GM18505 (cell line): ENCODE measurements around the gene NEURL1.
"Not testable (repeated sequence)": the region's sequence is repeated elsewhere in the genome, so short reads cannot be mapped to it uniquely, and the experiment has no call there.

Experiments
- ATAC-seq: cut with Tn5 transposase; IDR thresholded peaks from one replicate; pipeline ENCODE4 v1.9.1; 2021; ENCODE audit not compliant: unreplicated experiment
- POLR2A ChIP-seq: IDR thresholded peaks from 4 replicates; pipeline ENCODE4 v1.6.1; 2011; ENCODE audit warnings: borderline replicate concordance; ENCODE audit not compliant: insufficient read depth, insufficient read length; ENCODE audit errors: extremely low read depth

NEURL1 gene

GRCh38 chr10:103619424-103620351 lies 126.2 kb downstream of the NEURL1 start:
- no peak for TF ChIP-seq POLR2A
- ATAC-seq = no peak

DNA sequence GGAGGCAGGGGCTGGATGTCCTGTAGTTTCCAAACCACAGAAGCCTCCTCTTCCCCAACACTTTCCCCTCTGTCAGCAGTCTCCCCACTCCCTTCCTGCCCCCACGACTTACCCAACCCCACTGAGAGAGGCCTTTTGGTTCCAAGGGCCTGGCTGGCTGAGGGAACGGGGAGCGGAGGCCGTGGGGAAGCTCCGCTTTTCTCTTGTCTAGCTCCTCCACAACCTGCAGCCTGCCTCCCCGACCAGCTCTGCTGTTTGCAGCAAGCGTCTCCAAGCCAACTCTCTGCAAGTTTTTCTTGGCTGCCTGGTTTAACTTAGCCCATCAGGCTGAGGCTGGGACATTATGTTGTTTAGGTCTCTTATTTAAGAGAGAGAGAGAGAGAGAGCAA lies 126.8 kb downstream of the NEURL1 start:
- TF ChIP-seq POLR2A = no peak
- ATAC-seq = no peak

DNA sequence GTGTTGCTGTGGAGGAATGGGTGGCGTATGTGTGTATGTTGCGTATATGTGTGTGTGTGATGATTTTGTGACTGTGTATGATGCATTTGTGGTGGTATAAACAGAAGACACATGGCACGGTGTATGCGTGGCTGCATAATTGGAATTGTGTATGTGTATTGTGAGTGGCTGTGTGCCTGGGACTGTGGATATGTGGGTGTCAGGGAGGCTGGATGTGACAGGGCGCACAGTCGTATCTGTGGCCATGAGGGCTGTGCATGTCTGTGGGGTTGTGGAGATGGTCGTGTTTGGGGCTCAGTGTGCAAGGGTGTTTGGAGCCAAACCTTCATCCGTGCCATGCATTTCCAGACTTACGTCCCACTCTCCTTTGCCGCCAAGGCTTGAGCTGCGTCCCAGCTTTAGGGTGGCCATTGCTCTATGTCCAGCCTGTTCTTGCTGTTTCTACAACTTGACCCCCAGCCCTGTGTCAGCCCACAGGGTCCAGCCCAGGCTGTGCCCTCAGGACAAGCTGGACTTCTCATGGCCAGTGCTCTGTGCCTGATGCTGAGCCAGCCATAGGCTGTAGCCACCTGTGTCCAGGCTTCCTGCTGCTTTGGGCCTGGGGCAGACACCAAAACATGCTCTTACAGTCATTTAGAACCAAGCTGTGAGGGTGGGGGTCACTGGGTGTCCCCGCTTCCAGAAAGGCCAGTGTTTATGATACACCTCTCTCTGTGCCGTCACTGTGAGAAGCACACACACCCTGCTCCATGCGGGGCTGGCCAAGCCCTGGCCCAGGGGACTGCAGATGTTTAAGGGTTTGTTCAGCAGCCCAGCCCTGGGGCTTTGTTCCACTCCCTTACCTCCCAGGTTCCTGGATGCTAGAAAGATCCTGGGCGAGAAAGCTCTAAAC lies 127.6 kb downstream of the NEURL1 start:
- ATAC-seq = no peak
- no peak for TF ChIP-seq POLR2A

DNA sequence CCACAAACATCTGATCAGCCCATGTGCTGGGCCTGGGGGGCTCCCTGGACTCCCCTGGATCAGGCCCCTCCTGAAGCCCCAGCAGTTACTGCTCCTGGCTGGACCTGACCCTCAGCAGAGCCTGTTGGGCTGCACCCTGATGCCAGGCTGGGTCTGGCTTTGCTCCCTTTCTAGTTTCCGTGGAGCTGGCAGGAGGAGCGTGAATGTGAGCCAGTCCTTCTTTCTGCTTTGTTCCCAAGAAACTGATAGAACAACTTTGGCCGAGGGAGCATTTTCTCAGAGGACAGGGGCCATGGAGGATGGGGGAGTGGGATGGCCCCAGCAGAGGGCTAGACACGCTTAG lies 128.2 kb downstream of the NEURL1 start:
- TF ChIP-seq POLR2A = no peak
- no peak for ATAC-seq

DNA sequence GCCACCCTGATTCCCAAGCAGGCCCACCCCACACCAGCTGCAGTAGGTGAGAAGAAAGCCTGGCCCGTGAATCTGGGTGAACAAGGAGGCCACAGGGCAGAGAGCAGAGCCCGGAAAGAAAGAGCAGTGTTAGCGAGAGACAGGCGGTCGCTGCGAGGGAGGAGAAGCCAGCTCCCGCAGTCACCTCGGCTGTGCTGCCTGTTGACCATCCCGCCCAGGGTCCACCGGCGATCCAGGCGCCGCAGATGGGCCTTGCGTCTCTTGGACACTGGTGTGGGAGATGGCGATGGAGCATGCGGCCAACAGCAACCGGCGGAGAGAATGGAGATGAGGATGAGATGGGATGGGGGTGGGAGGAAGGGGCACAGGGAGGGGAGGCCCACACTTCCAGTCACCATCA lies 128.8 kb downstream of the NEURL1 start:
- no peak for TF ChIP-seq POLR2A
- no peak for ATAC-seq

DNA sequence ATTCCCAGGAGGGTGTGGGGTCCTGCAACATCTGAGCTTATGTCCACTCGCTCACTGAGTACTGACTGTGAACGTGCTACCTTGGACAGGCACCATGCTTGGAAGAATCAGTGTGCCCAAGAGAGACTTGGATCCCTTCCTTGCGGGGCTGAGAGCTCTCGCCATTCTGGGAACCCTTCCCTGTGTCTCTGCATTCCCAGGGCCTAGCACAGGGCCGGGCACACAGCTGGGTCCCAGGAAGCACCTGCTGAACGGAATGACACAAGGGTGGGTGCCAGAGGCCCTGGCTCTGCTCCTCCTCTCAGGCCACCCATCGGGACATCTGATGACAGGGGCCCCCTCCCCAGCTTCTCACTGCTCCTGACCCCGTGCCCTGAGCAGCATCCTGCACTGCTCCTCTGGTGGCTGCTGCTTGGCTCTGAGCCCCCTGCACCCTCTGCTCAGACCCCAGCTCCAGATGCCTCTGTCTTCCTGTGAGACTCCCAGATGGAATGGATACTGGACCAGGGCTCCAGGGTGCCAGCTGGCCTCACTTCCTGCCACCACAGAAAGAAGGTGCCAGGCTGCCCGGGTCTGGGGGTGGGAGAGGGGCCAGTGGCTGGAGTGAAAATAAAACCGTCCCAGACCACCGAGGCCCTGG lies 129.6 kb downstream of the NEURL1 start:
- ATAC-seq = no peak
- TF ChIP-seq POLR2A = no peak

DNA sequence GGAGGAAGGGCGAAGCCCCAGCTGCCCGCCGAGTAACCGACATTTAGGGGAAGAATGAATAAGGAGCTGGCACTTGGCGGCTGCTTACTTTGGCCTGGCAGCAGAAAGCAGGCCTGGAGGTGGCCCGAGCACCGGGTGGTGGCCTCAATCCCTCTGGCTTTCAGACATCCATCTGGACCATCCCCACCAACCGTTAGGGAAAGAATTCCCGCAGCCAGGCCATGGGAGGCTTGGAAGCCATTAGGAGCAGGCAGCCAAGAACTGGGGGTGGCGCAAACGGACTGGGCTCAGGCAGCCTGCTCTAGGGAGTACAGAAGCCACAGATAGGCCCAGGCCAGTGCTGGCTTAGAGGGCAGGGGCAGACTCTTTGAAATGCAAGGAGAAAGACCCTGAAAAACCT lies 132.7 kb downstream of the NEURL1 start:
- ATAC-seq = no peak

GRCh38 chr10:103627111-103627892 lies 133.8 kb downstream of the NEURL1 start:
- no peak for TF ChIP-seq POLR2A
- ATAC-seq = no peak

More for the DNA sequence above, 132.7 kb downstream of the NEURL1 start:
- no peak for TF ChIP-seq POLR2A

GRCh38 chr10:103627893-103628292 lies 134.4 kb downstream of the NEURL1 start:
- no peak for TF ChIP-seq POLR2A
- no peak for ATAC-seq

GRCh38 chr10:103629581-103629980 lies 136.1 kb downstream of the NEURL1 start:
- TF ChIP-seq POLR2A = no peak
- no peak for ATAC-seq

DNA sequence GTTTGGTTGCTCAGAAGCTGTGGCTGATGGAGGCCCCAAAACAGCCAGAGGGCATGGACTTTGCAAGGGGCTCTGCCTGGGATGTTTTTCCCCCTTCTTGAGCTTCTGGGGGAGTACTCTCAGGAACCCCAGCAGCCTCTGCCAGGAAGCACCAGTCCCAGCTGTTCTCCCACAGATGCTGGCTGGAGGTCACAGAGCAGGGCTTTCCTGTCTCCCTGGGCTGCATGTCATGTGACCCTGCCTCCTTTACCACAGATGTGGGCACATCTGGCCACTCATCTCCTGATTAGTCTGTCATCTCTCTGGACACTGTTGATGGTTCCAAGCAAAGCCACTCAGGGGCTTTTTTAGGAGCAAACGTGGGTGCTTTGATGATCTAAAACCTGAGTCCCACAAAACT lies 136.7 kb downstream of the NEURL1 start:
- TF ChIP-seq POLR2A = no peak
- no peak for ATAC-seq

GRCh38 chr10:103632247-103632642 lies 138.7 kb downstream of the NEURL1 start:
- TF ChIP-seq POLR2A = no peak

DNA sequence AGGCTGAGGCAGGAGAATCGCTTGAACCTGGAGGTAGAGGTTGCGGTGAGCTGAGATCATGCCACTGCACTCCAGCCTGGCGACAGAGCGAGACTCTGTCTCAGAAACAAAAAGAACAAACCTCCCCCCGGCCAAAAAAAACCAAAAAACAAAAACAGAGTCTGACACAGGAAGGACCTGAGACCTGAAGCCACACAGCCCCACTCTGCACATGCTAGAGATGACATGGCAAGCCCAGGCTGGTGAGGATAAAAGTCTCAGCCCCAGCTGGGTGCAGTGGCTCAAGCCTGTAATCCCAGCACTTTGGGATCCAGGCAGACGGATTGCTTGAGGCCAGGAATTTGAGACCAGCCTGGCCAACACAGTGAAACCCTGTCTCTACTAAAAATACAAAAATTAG lies 139.4 kb downstream of the NEURL1 start:
- ATAC-seq = not testable (repeated sequence)

More at GRCh38 chr10:103632247-103632642, 138.7 kb downstream of the NEURL1 start:
- no peak for ATAC-seq
